Measurements from ENCODE around the gene RNF157.
"Not testable (repeated sequence)": the region's sequence is repeated elsewhere in the genome, so short reads cannot be mapped to it uniquely, and the experiment has no call there.

Gene RNF157

DNA sequence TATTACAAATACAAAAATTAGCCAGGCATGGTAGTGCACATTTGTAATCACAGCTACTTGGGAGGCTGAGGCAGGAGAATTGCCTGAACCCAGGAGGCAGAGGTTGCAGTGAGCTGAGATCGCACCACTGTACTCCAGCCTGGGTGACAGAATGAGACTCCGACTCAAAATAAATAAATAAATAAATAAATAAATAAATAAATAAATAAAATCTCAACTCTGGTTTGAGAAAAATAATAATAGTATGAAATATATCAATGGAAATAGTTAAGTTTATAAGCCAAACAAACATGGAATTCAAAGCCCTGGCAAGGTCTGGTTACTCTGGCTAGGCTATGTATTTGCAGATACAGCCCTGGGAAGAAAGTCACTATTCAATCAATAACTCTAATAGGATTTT, 53.5 kb downstream of the RNF157 start:
- not testable (repeated sequence) for DNase-seq

- DNase-seq: no peak
These were observed 56.0 kb downstream of the RNF157 start for GRCh38 chr17:76184290-76184689.

GRCh38 chr17:76182016-76182764, 58.1 kb downstream of the RNF157 start:
- peak; percentile 90 for DNase-seq

DNA sequence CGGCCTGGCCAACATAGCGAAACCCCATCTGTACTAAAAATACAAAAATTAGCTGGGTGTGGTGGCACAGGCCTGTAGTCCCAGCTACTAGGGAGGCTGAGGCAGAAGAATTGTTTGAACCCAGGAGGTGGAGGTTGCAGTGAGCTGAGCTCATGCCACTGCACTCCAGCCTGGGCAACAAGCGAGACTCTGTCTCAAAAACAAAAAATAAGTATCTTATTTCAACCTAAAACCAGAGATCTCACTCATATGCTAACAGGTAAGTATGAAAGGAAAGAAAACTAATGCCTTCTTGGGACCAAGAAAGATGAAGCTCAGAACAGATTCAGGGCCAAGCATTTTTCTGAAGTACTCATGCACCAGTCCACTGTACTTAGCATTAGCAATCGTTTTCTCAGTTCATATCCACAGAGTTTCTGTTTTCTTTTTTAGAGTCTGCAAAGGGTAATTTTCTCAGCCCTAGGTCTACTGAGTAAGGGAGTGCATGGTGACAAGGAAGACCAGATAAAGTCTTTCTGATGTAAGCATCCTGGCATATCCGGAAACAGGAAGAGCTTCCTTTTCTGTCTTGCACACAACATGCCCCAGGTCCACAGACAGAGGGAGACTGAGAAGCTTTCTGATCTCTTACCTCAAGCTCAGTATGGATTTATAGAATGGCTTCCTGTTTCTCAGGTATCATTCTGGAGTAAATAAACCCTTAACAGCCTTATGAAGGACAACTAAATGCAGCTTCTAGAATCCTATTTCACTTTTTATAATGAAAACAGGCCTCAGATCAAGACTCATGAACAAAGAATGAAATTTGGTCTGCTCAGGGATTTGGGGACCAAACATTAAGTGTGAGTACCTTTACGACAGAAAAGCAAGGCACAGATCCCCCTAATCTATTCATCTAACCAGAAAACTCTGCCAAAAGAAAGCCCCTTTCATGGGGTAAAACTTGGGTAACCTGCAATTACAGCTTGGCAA, 60.5 kb downstream of the RNF157 start:
- DNase-seq: no peak

GRCh38 chr17:76178124-76178523, 62.2 kb downstream of the RNF157 start:
- no peak for DNase-seq

GRCh38 chr17:76176701-76177574, 63.4 kb downstream of the RNF157 start:
- DNase-seq: no peak

DNA sequence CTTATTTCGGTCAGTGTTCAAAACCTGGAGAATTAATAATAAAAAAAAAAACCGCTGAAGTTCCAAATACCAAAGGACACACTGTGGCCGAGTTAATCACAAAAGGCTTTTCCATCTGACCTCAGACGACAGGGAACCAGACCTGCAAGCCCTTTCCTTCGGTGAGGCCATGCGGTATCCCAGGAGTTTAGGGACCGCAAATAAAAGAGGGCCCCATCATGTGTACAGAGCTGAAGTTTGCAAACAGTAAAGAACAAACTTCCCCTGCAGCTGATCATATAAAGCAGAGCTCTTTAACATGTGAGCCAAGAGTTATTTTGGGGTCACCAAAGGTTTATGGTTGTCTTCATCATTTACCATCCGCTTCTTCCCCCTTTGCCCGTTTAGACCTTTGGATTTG, 66.3 kb downstream of the RNF157 start:
- DNase-seq: no peak

GRCh38 chr17:76173474-76173873, 66.8 kb downstream of the RNF157 start:
- DNase-seq: no peak

DNA sequence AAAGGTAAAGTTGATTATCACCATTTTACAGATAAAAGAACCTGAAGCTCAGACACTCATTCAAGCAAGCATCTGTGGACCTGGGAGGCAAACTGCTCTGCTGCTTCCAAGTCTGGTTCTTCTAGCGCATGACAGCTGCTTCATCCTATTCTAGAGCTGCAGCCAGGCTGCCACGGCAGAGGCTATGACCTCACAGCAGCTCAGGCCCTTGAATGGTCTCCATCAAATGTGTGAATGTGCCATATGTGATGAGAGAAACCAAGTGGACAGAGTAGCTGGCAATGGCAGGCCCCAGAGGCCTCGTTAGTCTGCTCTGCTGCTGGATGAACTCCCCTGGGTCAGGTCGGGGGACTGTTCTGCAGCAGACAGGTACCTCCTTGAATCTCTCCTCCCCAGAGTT, 68.6 kb downstream of the RNF157 start:
- DNase-seq: no peak

- DNase-seq: no peak
These were observed 70.2 kb downstream of the RNF157 start for GRCh38 chr17:76170114-76170513.

DNA sequence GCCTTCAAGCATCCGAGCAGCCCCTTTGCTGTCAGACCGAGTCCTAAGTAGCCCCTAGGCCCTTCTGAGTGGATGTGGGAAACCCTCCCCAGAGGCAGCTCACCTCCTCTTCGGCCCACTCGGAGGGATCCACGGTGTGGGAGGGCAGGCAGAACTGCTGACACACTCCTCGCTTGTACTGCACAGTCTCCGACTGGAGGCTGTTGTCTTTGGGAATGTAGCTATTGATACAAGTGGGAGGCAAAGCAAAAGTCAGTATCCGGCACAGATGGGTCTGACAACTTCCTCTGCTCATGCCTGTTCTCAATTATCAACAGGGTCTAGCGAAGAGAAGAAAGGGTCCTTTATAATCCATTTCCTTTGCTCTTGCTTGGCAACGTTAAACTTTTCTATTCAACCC, 73.4 kb downstream of the RNF157 start:
- no peak for DNase-seq

DNA sequence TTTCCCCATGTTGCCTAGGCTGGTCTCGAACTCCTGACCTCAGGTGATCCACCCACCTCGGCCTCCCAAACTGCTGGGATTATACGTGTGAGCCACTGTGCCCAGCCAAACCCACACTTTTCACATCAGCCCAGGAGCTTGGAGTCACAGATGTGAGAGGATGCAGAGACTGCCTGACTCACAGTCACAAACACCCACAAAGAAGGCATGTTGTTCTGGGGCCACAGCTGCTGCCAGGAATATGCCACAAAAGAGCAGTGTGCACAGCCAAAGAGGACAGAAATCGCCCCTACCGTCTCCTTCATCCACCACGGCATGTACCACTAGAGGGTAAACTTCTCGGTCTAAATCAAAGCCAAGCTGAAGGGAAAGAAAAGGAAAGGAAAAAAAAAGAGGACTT, 74.1 kb downstream of the RNF157 start:
- DNase-seq: no peak

GRCh38 chr17:76164331-76164730, 76.0 kb downstream of the RNF157 start:
- no peak for DNase-seq

- no peak for DNase-seq
These were observed 76.4 kb downstream of the RNF157 start for GRCh38 chr17:76163919-76164318.

GRCh38 chr17:76161619-76162266, 78.5 kb downstream of the RNF157 start:
- DNase-seq: no peak

GRCh38 chr17:76160896-76161528, 79.3 kb downstream of the RNF157 start:
- DNase-seq: no peak

- DNase-seq: no peak
These were observed 81.1 kb downstream of the RNF157 start for GRCh38 chr17:76159157-76159556.

DNA sequence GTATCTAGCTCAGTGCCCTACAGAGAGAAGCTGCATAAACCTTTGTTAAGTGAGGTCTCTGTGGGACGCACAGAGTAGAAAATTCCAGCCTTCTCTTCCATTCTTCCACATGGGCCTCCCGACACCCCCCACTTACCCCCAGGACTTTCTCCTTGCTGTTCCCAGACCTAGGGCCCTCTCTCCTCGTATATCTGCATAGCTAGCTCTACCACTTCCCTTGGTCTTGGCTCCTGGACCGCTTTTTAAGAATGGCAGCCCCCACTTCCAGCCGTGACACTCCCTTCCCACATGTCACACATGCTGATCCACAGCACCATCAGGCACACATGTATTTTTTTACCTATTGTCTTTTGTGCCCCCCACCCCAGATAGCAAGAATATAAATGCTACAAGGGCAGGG, 82.5 kb downstream of the RNF157 start:
- no peak for DNase-seq

- no peak for DNase-seq
These were observed 83.7 kb downstream of the RNF157 start for GRCh38 chr17:76156662-76156991.

DNA sequence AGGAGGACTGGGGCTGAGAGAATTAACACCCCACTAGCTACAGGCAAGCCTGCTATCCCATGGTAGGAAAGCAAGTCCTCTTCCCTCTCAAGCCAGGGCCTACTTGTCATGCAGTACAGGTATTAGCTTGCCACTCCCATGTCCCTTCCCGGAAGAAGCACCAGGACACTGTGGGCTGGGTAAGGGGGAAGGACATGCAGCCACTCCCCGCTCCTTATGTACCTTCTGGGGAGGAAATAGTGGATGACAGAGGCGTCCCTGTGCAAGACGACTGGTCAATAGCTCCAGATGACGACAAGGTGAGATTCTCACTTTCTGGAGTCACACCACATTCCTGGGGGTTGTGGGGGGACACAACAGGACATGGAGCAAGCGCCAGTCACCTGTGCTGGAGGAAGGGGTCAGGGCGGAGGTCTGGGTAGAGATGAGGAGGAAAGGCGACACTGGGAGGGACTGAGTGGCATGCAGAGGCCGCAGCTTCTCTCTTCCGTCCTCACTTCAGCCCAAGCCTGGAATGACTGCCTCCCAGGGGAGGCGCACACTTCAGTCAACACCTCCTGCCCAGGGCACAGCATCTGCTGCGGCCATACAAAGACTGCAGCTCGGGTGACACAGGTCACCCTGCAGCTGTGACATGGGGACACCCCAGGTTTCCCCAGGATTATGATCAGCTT, 84.2 kb downstream of the RNF157 start:
- DNase-seq: no peak
